ENCODE data around the gene TGFBR1.

The TGFBR1 gene

DNA sequence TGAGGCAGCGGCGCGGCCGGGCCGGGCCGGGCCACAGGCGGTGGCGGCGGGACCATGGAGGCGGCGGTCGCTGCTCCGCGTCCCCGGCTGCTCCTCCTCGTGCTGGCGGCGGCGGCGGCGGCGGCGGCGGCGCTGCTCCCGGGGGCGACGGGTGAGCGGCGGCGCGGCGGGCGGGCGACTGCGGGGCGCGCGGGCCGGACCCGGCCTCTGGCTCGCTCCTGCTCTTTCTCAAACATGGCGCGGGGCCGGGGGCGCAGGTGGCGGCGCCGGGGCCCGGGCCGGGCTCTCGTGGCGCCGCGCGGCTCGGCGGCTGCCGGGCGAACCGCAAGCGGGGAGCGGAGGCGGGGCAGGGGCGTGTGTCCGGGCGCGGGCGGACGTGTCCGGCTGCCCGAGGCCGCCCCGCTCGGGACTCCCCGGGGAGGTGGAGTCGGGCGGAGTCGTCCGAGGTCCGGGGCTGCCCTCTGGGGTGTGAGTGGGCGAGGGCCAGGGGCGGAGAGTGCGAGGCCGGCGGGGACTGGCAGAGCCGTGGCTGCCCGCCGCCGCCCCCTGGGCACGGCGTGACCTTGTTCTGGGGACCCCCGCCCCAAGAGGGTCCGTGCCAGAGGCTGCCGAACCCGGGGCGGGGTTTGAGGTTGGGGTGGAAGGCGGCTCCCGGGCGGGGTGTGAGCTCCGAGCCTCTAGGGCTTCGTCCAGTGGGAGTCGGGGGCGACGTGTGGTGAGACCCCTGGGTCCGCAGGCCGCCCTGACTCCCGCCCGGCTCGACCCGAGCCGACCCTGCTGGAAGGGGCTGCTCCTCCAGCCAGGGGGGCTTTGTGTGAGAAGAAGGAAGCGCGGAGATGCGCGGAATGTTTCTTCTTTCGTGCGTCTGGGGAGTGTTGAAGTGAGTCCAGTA is 485 bp downstream of the TGFBR1 start:
- CTCF ChIA-PET, result interaction anchor here (0.6 to 1.5 kb wide), 5 partner anchors 9 to 133 kb away, joined by 3 to 5 read pairs (median 3); no protein-coding TSS in a partner anchor
- POLR2A ChIA-PET, result interaction anchor here (0.7 to 1.9 kb wide), 5 partner anchors 9 to 104 kb away, joined by 3 to 5 read pairs (median 4); no protein-coding TSS in a partner anchor
- Histone ChIP-seq H3K9me3 (ENCODE audit: control insufficient read depth, insufficient read depth, low read depth, low read length) (no peaks in the 10 kb centered on the region), H3K27ac (ENCODE audit: extremely low read depth, low read depth, low read length) (peak overlapping the region; percentile 55; the same call in 1 of the 2 replicates), H3K36me3 (ENCODE audit: control insufficient read depth in 2 of 2, insufficient read depth in 1 of 2, low read length in 2 of 2) (no peaks in the 10 kb centered on the region), H3K4me1 (ENCODE audit: control insufficient read depth, insufficient read depth, low read length) (no peaks in the 10 kb centered on the region), H3K4me3 (ENCODE audit: low read depth, low read length) (peak overlapping the region; percentile 74)
- TF ChIP-seq SP3 (tag by site-specific recombination; IDR thresholded peaks at IDR 0.05) (peak; percentile 75), ZNF654 (tag by site-specific recombination; IDR thresholded peaks at IDR 0.05; ENCODE audit: low read depth) (no peak), REPIN1 (tag by site-specific recombination; IDR thresholded peaks at IDR 0.05; ENCODE audit: low read depth) (no peak), ZNF548 (tag by site-specific recombination; IDR thresholded peaks at IDR 0.05) (no peak), ZNF335 (tag by site-specific recombination; conservative IDR thresholded peaks at IDR 0.05) (peak; percentile 78), ZNF670 (tag by site-specific recombination; IDR thresholded peaks at IDR 0.05; ENCODE audit: low read depth) (no peak), ZXDB (tag by site-specific recombination; IDR thresholded peaks at IDR 0.05) (no peak), ZNF112 (tag by site-specific recombination; IDR thresholded peaks at IDR 0.05) (no peak), GLI2 (tag by site-specific recombination; IDR thresholded peaks at IDR 0.05; ENCODE audit: borderline replicate concordance, low read depth) (no peak), ZNF529 (tag by site-specific recombination; IDR thresholded peaks at IDR 0.05; ENCODE audit: insufficient replicate concordance) (no peak), KLF8 (tag by site-specific recombination; IDR thresholded peaks at IDR 0.05) (peak; percentile 71; the same call in 1 of the 2 replicates), ZNF416 (tag by site-specific recombination; IDR thresholded peaks at IDR 0.05) (no peak), KLF10 (tag by site-specific recombination; IDR thresholded peaks at IDR 0.05) (peak; percentile 53), ZNF777 (tag by site-specific recombination; IDR thresholded peaks at IDR 0.05; ENCODE audit: borderline replicate concordance) (no peak), ZNF366 (tag by site-specific recombination; conservative IDR thresholded peaks at IDR 0.05) (no peak), ZFHX2 (tag by site-specific recombination; conservative IDR thresholded peaks at IDR 0.05) (peak; percentile 83), KLF9 (tag by site-specific recombination; IDR thresholded peaks at IDR 0.05; ENCODE audit: low read depth) (peak; percentile 60), ZBTB20 (tag by site-specific recombination; IDR thresholded peaks at IDR 0.05) (peak; percentile 93), KLF1 (tag by site-specific recombination; IDR thresholded peaks at IDR 0.05) (peak; percentile 83), ZFP3 (tag by site-specific recombination; IDR thresholded peaks at IDR 0.05; ENCODE audit: low read depth) (no peak), SP2 (tag by site-specific recombination; IDR thresholded peaks at IDR 0.05) (peak; percentile 68), GLIS2 (tag by site-specific recombination; IDR thresholded peaks at IDR 0.05) (peak; percentile 56; the same call in 1 of the 2 replicates)
- TF ChIP-seq, protein P1, sequence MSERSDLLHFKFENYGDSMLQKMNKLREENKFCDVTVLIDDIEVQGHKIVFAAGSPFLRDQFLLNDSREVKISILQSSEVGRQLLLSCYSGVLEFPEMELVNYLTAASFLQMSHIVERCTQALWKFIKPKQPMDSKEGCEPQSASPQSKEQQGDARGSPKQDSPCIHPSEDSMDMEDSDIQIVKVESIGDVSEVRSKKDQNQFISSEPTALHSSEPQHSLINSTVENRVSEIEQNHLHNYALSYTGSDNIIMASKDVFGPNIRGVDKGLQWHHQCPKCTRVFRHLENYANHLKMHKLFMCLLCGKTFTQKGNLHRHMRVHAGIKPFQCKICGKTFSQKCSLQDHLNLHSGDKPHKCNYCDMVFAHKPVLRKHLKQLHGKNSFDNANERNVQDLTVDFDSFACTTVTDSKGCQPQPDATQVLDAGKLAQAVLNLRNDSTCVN (tag by site-specific recombination; optimal IDR thresholded peaks at IDR 0.05), result peak; percentile 51
- TF ChIP-seq, protein P2, sequence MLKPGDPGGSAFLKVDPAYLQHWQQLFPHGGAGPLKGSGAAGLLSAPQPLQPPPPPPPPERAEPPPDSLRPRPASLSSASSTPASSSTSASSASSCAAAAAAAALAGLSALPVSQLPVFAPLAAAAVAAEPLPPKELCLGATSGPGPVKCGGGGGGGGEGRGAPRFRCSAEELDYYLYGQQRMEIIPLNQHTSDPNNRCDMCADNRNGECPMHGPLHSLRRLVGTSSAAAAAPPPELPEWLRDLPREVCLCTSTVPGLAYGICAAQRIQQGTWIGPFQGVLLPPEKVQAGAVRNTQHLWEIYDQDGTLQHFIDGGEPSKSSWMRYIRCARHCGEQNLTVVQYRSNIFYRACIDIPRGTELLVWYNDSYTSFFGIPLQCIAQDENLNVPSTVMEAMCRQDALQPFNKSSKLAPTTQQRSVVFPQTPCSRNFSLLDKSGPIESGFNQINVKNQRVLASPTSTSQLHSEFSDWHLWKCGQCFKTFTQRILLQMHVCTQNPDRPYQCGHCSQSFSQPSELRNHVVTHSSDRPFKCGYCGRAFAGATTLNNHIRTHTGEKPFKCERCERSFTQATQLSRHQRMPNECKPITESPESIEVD (tag by site-specific recombination; IDR thresholded peaks at IDR 0.05), result no peak
- TF ChIP-seq, protein P3, sequence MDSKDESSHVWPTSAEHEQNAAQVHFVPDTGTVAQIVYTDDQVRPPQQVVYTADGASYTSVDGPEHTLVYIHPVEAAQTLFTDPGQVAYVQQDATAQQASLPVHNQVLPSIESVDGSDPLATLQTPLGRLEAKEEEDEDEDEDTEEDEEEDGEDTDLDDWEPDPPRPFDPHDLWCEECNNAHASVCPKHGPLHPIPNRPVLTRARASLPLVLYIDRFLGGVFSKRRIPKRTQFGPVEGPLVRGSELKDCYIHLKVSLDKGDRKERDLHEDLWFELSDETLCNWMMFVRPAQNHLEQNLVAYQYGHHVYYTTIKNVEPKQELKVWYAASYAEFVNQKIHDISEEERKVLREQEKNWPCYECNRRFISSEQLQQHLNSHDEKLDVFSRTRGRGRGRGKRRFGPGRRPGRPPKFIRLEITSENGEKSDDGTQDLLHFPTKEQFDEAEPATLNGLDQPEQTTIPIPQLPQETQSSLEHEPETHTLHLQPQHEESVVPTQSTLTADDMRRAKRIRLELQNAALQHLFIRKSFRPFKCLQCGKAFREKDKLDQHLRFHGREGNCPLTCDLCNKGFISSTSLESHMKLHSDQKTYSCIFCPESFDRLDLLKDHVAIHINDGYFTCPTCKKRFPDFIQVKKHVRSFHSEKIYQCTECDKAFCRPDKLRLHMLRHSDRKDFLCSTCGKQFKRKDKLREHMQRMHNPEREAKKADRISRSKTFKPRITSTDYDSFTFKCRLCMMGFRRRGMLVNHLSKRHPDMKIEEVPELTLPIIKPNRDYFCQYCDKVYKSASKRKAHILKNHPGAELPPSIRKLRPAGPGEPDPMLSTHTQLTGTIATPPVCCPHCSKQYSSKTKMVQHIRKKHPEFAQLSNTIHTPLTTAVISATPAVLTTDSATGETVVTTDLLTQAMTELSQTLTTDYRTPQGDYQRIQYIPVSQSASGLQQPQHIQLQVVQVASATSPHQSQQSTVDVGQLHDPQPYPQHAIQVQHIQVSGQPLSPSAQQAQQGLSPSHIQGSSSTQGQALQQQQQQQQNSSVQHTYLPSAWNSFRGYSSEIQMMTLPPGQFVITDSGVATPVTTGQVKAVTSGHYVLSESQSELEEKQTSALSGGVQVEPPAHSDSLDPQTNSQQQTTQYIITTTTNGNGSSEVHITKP (tag by site-specific recombination; IDR thresholded peaks at IDR 0.05), result no peak
- TF ChIP-seq, protein P4, sequence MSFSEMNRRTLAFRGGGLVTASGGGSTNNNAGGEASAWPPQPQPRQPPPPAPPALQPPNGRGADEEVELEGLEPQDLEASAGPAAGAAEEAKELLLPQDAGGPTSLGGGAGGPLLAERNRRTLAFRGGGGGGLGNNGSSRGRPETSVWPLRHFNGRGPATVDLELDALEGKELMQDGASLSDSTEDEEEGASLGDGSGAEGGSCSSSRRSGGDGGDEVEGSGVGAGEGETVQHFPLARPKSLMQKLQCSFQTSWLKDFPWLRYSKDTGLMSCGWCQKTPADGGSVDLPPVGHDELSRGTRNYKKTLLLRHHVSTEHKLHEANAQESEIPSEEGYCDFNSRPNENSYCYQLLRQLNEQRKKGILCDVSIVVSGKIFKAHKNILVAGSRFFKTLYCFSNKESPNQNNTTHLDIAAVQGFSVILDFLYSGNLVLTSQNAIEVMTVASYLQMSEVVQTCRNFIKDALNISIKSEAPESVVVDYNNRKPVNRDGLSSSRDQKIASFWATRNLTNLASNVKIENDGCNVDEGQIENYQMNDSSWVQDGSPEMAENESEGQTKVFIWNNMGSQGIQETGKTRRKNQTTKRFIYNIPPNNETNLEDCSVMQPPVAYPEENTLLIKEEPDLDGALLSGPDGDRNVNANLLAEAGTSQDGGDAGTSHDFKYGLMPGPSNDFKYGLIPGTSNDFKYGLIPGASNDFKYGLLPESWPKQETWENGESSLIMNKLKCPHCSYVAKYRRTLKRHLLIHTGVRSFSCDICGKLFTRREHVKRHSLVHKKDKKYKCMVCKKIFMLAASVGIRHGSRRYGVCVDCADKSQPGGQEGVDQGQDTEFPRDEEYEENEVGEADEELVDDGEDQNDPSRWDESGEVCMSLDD (tag by site-specific recombination; IDR thresholded peaks at IDR 0.05), result peak; percentile 48; the same call in 1 of the 2 replicates

All from HEK293 (cell line).